ENCODE data around the gene ZNF70. TPM values are rescaled to one million over a fixed set of nuclear protein-coding genes. Genes with fewer than 3 reads are reported as not detected.

Gene ZNF70
- total and polyA plus RNA-seq, 2 of the 4 experiments (the other 2 are of a cell fraction), result 2.3 to 4.3 TPM

- Histone ChIP-seq H3K9ac (ENCODE audit: low read depth, low read length) (peak within 1 kb of the TSS; percentile 60), H3K79me1 (ENCODE audit: low read depth in 1 of 2, low read length in 2 of 2) (peaks cover 0 to under 1% of the 10 kb centered on the region in 2 experiments; a peak in 1 of 4 replicates), H2BK120ac (ENCODE audit: low read depth, low read length) (peak within 1 kb of the TSS; percentile 64; the same call in 1 of the 2 replicates), H2AFZ (replicated peaks; ENCODE audit: low read length, poor library complexity) (peak within 1 kb of the TSS; percentile 96), H3K36me3 (ENCODE audit: control insufficient read depth, insufficient read depth, low read length) (no peaks in the 10 kb centered on the region), H3K4me3 (ENCODE audit: insufficient read depth, low read depth, low read length) (peak within 1 kb of the TSS; percentile 43), H3K9me3 (ENCODE audit: control insufficient read depth, insufficient read depth, low read length) (no peaks in the 10 kb centered on the region), H3K4me2 (ENCODE audit: low read depth, low read length) (peak within 1 kb of the TSS; percentile 71), H4K91ac (ENCODE audit: insufficient read depth, low read depth, low read length) (peak within 1 kb of the TSS; percentile 32; the same call in 1 of the 2 replicates), H3K56ac (ENCODE audit: extremely low read depth, insufficient read depth, low read length) (no peak within 1 kb of the TSS), H4K8ac (ENCODE audit: low read depth in 2 of 2, low read length in 2 of 2) (peak within 1 kb of the TSS; percentile 87 to 93), H3K18ac (ENCODE audit: low read depth, low read length) (no peak within 1 kb of the TSS), H2BK20ac (ENCODE audit: low read depth, low read length) (no peak within 1 kb of the TSS; the same call in 1 of the 2 replicates), H2BK5ac (ENCODE audit: low read depth, low read length, poor library complexity, severe bottlenecking) (no peak within 1 kb of the TSS), H3K23ac (ENCODE audit: low read depth, low read length) (no peak within 1 kb of the TSS), H4K20me1 (ENCODE audit: insufficient read depth, low read length) (no peaks in the 10 kb centered on the region), H3K14ac (replicated peaks; ENCODE audit: low read depth, low read length) (peak within 1 kb of the TSS; percentile 89), H3K9me1 (ENCODE audit: insufficient read depth, low read length) (peaks cover 6% of the 10 kb centered on the region; the same call in 1 of the 2 replicates), H2AK5ac (ENCODE audit: low read depth, low read length) (0 out of 2 replicates have a peak within 1 kb of the TSS, but pooled peaks have one; percentile 56), H2AK9ac (replicated peaks; ENCODE audit: low read depth, low read length, poor library complexity) (peak within 1 kb of the TSS; percentile 81), H3K4ac (ENCODE audit: low read depth, low read length) (peak within 1 kb of the TSS; percentile 80), H2BK15ac (ENCODE audit: low read depth, low read length) (no peak within 1 kb of the TSS), H3K27me3 (ENCODE audit: control insufficient read depth, insufficient read depth, low read length) (no peaks in the 10 kb centered on the region), H4K5ac (ENCODE audit: low read depth, low read length) (peak within 1 kb of the TSS; percentile 81), H3K27ac (ENCODE audit: insufficient read depth, low read length) (no peak within 1 kb of the TSS), H3K4me1 (ENCODE audit: control insufficient read depth, insufficient read depth, low read length) (peaks cover 10% of the 10 kb centered on the region)
- intact Hi-C loops (cut with micrococcal nuclease) (loop anchor here (5.0 kb wide), 1 partner anchor 226 kb away; no protein-coding TSS in a partner anchor), dilution Hi-C loops (cut with HindIII; ENCODE audit: low sequenced_read_pairs, unreplicated experiment) (no loop called here), in situ Hi-C loops (cut with MboI; ENCODE audit: low sequenced_read_pairs) (no loop called here)
- ATAC-seq (ENCODE audit: low read depth) (peak; percentile 57), DNase-seq (peak; percentile 50)
- CTCF ChIA-PET, result interaction anchor here (2.0 kb wide), 1 partner anchor 82 kb away, joined by 6 read pairs; no protein-coding TSS in a partner anchor
- WGBS, 2 experiments (ENCODE audit: extremely low coverage in 2 of 2, insufficient read length in 1 of 2), result 4% methylated on average over 13 of the region's 63 CpGs; no CpG with 5 or more reads in 1 of the 2 experiments
- POLR2A ChIA-PET (ENCODE audit: unreplicated experiment), result no interaction called here
- BruUV-seq (replicated peaks), result no TSS peak
- no peak for TF ChIP-seq RCOR1 (IDR thresholded peaks at IDR 0.05; ENCODE audit: insufficient replicate concordance, low read length)
- TF ChIP-seq FOS (IDR thresholded peaks at IDR 0.05; ENCODE audit: low read depth, low read length), result no peak
- TF ChIP-seq SMC3 (IDR thresholded peaks at IDR 0.05; ENCODE audit: low read depth, low read length), result peak; percentile 70
- no peak for TF ChIP-seq MXI1 (IDR thresholded peaks at IDR 0.05; ENCODE audit: borderline replicate concordance, low read depth, low read length)
- no peak for TF ChIP-seq POLR2A (IDR thresholded peaks at IDR 0.05; ENCODE audit: low read depth, low read length)
- TF ChIP-seq, protein P1, sequence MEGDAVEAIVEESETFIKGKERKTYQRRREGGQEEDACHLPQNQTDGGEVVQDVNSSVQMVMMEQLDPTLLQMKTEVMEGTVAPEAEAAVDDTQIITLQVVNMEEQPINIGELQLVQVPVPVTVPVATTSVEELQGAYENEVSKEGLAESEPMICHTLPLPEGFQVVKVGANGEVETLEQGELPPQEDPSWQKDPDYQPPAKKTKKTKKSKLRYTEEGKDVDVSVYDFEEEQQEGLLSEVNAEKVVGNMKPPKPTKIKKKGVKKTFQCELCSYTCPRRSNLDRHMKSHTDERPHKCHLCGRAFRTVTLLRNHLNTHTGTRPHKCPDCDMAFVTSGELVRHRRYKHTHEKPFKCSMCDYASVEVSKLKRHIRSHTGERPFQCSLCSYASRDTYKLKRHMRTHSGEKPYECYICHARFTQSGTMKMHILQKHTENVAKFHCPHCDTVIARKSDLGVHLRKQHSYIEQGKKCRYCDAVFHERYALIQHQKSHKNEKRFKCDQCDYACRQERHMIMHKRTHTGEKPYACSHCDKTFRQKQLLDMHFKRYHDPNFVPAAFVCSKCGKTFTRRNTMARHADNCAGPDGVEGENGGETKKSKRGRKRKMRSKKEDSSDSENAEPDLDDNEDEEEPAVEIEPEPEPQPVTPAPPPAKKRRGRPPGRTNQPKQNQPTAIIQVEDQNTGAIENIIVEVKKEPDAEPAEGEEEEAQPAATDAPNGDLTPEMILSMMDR (conservative IDR thresholded peaks at IDR 0.05; ENCODE audit: low read depth, low read length), result peak; percentile 75
- no peak for TF ChIP-seq MAFK (IDR thresholded peaks at IDR 0.05; ENCODE audit: low read depth, low read length)
- no peak for TF ChIP-seq CHD1 (IDR thresholded peaks at IDR 0.05; ENCODE audit: low read depth, low read length)
- TF ChIP-seq CEBPB (IDR thresholded peaks at IDR 0.05; ENCODE audit: low read depth, low read length), result no peak
- TF ChIP-seq RFX5 (IDR thresholded peaks at IDR 0.05; ENCODE audit: low read depth, low read length), result no peak
- TF ChIP-seq RAD21 (IDR thresholded peaks at IDR 0.05; ENCODE audit: low read length), result peak; percentile 65
- TF ChIP-seq, protein P2, sequence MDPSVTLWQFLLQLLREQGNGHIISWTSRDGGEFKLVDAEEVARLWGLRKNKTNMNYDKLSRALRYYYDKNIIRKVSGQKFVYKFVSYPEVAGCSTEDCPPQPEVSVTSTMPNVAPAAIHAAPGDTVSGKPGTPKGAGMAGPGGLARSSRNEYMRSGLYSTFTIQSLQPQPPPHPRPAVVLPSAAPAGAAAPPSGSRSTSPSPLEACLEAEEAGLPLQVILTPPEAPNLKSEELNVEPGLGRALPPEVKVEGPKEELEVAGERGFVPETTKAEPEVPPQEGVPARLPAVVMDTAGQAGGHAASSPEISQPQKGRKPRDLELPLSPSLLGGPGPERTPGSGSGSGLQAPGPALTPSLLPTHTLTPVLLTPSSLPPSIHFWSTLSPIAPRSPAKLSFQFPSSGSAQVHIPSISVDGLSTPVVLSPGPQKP (IDR thresholded peaks at IDR 0.05; ENCODE audit: borderline replicate concordance, low read depth, low read length), result no peak
- TF ChIP-seq BHLHE40 (IDR thresholded peaks at IDR 0.05; ENCODE audit: low read depth, low read length), result no peak
- TF ChIP-seq, protein P3, sequence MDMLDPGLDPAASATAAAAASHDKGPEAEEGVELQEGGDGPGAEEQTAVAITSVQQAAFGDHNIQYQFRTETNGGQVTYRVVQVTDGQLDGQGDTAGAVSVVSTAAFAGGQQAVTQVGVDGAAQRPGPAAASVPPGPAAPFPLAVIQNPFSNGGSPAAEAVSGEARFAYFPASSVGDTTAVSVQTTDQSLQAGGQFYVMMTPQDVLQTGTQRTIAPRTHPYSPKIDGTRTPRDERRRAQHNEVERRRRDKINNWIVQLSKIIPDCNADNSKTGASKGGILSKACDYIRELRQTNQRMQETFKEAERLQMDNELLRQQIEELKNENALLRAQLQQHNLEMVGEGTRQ (IDR thresholded peaks at IDR 0.05; ENCODE audit: low read depth, low read length), result no peak
These were observed 17.0 kb upstream of the ZNF70 start, which contains the start of gene CHCHD10 for GRCh38 chr22:23767673-23768548. Gene CHCHD10 (minus strand): TSS chr22:23767972. CDS start chr22:23767874, 98 bp downstream.

Measured in IMR-90 (cell line).